Left kidney (tissue), 2 donors: ENCODE measurements around the gene MAD1L1. TPM values are rescaled to one million over a fixed set of nuclear protein-coding genes. Genes with fewer than 3 reads are reported as not detected.

Experiments used
- DNase-seq: peaks from one replicate; pipeline ENCODE4 v3.0.0-alpha.2; 2013
- polyA plus RNA-seq: library from polyadenylated mRNA; unstranded; fragments of 120-200 nt; gene quantifications from one replicate; pipeline ENCODE4 v1.2.1, GENCODE V29; 2013; ENCODE audit not compliant: insufficient read length

MAD1L1 gene
- polyA plus RNA-seq, 1 donor, result 21.8 TPM

- DNase-seq, result no peak
Observed at GRCh38 chr7:2140216-2141020, 92.3 kb downstream of the MAD1L1 start.

- DNase-seq, result no peak
Observed at GRCh38 chr7:2139004-2139699, 93.6 kb downstream of the MAD1L1 start.

GRCh38 chr7:2138146-2138765 is 94.5 kb downstream of the MAD1L1 start:
- no peak for DNase-seq

- no peak for DNase-seq
Observed at GRCh38 chr7:2134740-2135139, 98.0 kb downstream of the MAD1L1 start.

- DNase-seq, result no peak
Observed at GRCh38 chr7:2132243-2132642, 100.5 kb downstream of the MAD1L1 start.

GRCh38 chr7:2131800-2132199 is 100.9 kb downstream of the MAD1L1 start:
- no peak for DNase-seq

GRCh38 chr7:2131341-2131740 is 101.4 kb downstream of the MAD1L1 start:
- DNase-seq, result no peak

GRCh38 chr7:2130096-2130375 is 102.7 kb downstream of the MAD1L1 start:
- DNase-seq, result no peak

DNA sequence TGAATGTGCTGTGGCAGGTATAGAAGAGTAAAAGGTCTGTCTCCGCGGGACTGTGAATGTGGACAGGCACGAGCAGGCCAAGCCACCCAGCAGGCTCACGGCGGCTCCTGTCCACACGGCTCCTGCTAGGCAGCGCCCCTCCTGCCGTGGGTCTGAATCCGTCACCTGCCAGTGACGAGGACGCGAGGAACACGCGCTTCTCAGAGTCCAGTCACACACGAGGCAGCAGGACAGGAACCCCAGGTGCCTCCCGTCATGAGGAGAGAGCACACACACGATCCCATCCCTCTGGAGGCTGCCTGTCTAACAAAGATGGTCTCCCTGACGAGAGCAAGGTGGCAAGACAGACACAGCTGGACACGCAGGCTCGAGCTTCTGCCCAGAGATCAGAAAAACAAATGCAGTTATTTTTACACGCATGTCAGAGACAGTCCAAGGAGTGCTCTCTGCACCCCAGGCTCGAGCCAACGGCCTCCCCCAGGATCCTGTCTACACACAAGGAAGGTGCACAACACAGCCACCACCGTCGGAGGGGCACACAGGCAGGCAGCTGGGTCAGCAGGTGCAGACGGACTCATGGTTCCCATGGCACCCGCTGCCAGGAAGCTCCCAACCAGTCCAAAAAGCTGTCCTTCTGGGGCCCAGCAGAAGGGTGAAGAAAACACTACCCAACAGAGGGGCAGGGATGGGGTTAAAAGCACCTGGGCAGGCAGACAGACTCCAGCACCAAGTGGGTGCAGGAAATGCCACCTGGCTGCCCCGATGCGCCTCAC is 103.2 kb downstream of the MAD1L1 start:
- DNase-seq, result no peak

- DNase-seq, result no peak
Observed at GRCh38 chr7:2128601-2129322, 104.0 kb downstream of the MAD1L1 start.

DNA sequence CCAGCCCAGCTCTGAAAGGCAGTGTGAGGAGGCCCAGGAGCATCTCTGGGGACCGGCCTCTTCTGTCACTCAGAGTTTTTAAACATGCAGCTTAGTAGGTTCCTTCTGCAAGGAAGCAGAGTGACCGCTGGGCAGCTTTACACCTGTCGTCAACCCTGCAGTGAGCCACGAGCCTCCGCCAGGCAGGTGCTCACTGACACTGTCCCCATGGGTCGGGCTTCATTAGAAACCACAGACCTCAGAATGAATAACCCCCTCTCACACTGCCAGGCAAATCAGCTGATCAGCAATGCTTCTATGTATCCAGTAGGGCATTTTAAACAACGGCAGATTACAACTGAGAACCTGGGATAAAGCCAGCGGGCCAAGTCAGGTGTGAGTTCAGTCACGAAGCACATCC is 106.1 kb downstream of the MAD1L1 start:
- no peak for DNase-seq

- DNase-seq, result no peak
Observed at GRCh38 chr7:2125931-2126330, 106.8 kb downstream of the MAD1L1 start.

GRCh38 chr7:2124604-2125345 is 108.0 kb downstream of the MAD1L1 start:
- DNase-seq, result no peak

DNA sequence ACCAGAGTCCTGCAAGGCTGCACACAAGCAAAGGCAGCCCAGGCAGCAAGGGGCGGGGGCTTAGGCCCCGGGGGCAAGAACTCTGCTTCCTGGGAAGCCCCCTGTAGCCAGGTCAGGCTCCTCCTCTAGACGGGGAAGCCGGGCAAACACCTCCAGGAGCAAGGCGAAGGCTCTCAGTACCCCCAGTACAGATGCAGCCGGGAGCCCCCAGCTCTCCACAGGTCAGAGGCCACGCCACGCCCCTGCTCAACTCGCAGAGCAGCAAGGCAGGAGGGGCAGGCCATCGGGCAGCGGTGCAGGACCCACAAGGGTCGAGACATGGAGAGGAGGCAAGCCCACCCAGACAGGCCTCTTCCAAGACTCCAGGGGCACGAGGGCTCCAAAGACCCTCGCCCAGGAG is 108.8 kb downstream of the MAD1L1 start:
- no peak for DNase-seq

GRCh38 chr7:2123360-2123759 is 109.4 kb downstream of the MAD1L1 start:
- no peak for DNase-seq

GRCh38 chr7:2122651-2123050 is 110.1 kb downstream of the MAD1L1 start:
- no peak for DNase-seq

DNA sequence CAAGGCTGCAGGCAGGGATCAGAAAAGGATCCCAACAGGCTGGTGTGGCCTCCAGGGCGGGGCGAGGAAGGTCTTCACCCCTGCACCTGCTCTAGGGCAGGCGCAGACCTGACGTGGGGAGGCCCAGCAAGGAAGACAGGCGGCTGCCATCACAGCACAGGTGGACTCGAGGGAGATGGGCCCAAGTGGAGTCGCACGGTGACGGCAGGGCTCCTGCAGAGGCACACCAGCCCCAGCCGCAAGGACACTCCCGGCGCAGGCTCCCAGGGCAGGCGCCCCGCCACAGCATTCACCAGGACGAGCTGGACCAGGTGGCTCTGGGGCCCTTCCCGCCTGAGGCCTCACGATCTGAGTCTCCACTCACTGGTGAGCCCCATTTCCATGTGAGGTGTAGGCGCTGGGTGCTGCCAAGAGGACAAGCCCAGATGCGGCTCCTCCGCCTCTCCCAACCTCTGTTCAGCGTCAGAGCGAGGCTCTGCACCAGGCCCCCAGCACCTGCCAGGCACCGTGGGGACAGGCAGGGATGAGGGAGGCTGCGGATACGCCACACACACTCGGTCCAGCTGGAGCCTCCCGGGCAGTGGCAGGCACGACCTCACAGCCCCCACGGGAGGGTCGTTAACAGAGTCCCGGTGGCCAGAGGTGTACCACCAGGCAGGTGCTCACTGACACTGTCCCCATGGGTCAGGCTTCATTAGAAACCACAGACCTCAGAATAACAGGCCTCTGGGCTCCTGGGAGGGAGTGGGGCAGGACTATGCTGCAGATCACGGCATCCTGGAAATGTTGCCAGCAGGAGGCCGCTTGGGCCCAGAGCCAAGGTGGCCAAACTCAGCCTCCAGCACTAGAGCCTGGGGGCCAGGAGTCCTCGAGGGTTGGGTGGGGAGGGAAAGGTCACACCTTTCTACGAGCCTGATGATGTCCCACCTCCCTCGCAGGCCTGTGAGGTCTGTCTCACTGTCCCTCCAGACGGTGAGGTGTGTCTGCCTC is 111.6 kb downstream of the MAD1L1 start:
- DNase-seq, result no peak

- no peak for DNase-seq
Observed at GRCh38 chr7:2120251-2120660, 112.5 kb downstream of the MAD1L1 start.

GRCh38 chr7:2118630-2119190 is 114.0 kb downstream of the MAD1L1 start:
- DNase-seq, result no peak

DNA sequence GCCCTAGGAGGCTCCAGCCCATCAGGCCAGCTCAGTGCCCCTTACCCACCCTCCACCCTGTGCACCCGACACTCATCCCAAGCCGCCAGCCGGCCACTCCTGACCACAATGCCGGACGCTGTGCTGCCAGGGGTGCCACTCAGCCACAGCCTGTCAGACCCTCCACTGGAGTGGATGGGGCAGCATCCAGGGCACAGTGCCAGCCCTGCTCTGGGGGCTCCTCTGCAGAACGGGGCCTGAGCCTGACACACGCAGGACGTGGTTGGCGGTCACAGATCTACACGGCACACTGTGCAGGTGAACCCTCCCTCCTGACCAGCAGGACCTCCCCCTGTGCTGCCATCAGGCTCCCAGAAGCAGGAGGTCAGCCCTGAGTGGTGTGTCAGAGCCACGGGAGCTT is 114.7 kb downstream of the MAD1L1 start:
- no peak for DNase-seq
